Endothelial cell (in vitro differentiated cells): ENCODE data around the gene MIS12. TPM values are rescaled to one million over a fixed set of nuclear protein-coding genes. Genes with fewer than 3 reads are reported as not detected.
A peak's percentile ranks its signal among the peaks of the same experiment; 100 is the strongest.

Experiments used
- DNase-seq: peaks from one replicate; pipeline ENCODE4 v3.0.0; 2021; ENCODE audit warnings: low spot score
- H3K27ac Mint-ChIP-seq: one replicate; pipeline ENCODE4 v1.8.0; 2021; ENCODE audit warnings: mixed read lengths, inconsistent platforms; ENCODE audit not compliant: unreplicated experiment
- H3K27me3 Mint-ChIP-seq: one replicate; pipeline ENCODE4 v1.8.0; 2021; ENCODE audit warnings: mild to moderate bottlenecking, moderate library complexity, mixed read lengths, inconsistent platforms; ENCODE audit not compliant: unreplicated experiment
- H3K36me3 Mint-ChIP-seq: one replicate; pipeline ENCODE4 v1.8.0; 2021; ENCODE audit warnings: mild to moderate bottlenecking, low read depth, mixed read lengths, inconsistent platforms; ENCODE audit not compliant: unreplicated experiment
- H3K4me1 Mint-ChIP-seq: one replicate; pipeline ENCODE4 v1.8.0; 2021; ENCODE audit warnings: mild to moderate bottlenecking, mixed read lengths, inconsistent platforms; ENCODE audit not compliant: unreplicated experiment
- H3K4me3 Mint-ChIP-seq: one replicate; pipeline ENCODE4 v1.8.0; 2021; ENCODE audit warnings: mild to moderate bottlenecking, mixed read lengths, inconsistent platforms; ENCODE audit not compliant: unreplicated experiment
- H3K9me3 Mint-ChIP-seq: one replicate; pipeline ENCODE4 v1.8.0; 2021; ENCODE audit warnings: mixed read lengths, inconsistent platforms; ENCODE audit not compliant: unreplicated experiment
- total RNA-seq: library from RNA; stranded (reverse); fragmentation: NEBNext Ultra II Directional; extraction: Animal tissue kit (Norgen Biotek cat#: 25700); gene quantifications from one replicate; pipeline ENCODE4 v1.2.1, GENCODE V29; 2021; ENCODE audit not compliant: unreplicated experiment
- TF ChIP-seq, protein P1 (sequence below): fragments of 200-600 bp; sonication (generic); IDR thresholded peaks from one replicate; pipeline ENCODE4 v1.5.0; 2021; ENCODE audit warnings: antibody characterized with exemption; ENCODE audit not compliant: unreplicated experiment

Gene MIS12
- total RNA-seq, 1 donor from 2014 or later: 17.2 TPM

GRCh38 chr17:5540321-5540720, 54.0 kb downstream of the MIS12 start:
- Mint-ChIP-seq H3K4me3 (no peak overlapping the region), H3K36me3 (peaks cover 5% of the 10 kb centered on the region), H3K27me3 (peaks cover 15% of the 10 kb centered on the region), H3K9me3 (no peaks in the 10 kb centered on the region), H3K4me1 (peaks cover under 1% of the 10 kb centered on the region), H3K27ac (peak overlapping the region; percentile 54)
- DNase-seq: no peak
- TF ChIP-seq, protein P1, sequence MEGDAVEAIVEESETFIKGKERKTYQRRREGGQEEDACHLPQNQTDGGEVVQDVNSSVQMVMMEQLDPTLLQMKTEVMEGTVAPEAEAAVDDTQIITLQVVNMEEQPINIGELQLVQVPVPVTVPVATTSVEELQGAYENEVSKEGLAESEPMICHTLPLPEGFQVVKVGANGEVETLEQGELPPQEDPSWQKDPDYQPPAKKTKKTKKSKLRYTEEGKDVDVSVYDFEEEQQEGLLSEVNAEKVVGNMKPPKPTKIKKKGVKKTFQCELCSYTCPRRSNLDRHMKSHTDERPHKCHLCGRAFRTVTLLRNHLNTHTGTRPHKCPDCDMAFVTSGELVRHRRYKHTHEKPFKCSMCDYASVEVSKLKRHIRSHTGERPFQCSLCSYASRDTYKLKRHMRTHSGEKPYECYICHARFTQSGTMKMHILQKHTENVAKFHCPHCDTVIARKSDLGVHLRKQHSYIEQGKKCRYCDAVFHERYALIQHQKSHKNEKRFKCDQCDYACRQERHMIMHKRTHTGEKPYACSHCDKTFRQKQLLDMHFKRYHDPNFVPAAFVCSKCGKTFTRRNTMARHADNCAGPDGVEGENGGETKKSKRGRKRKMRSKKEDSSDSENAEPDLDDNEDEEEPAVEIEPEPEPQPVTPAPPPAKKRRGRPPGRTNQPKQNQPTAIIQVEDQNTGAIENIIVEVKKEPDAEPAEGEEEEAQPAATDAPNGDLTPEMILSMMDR: no peak

Other genes starting within 250 kb of the MIS12 start
- 64.8 TPM for gene RABEP1, start 204.3 kb upstream of the MIS12 start, total RNA-seq
- gene NUP88, start 66.9 kb upstream of the MIS12 start, total RNA-seq: 42.4 TPM
- 47.7 TPM for gene RPAIN, start 66.4 kb upstream of the MIS12 start, total RNA-seq
- 100 TPM for gene C1QBP, start 47.4 kb upstream of the MIS12 start, total RNA-seq
- 18.4 TPM for gene DHX33, start 17.6 kb upstream of the MIS12 start, total RNA-seq
- gene DERL2, start 388 bp upstream of the MIS12 start, total RNA-seq: 83.4 TPM
- 7.8 TPM for gene NLRP1, start 97.9 kb downstream of the MIS12 start, total RNA-seq